Fibroblast of lung (primary cell): ENCODE measurements around the gene NFKBIB. TPM values are rescaled to one million over a fixed set of nuclear protein-coding genes. Genes with fewer than 3 reads are reported as not detected.

ENCODE experiments used
- DNase-seq, 2 donors: peaks; one replicate each; pipeline versions ENCODE4 v3.0.0 to v3.0.0-alpha.2; 2010; ENCODE audit warnings: low read depth in 2 of 2
- H2AFZ ChIP-seq: 2 replicates; pipeline ENCODE4 v1.5.1; 2012; ENCODE audit warnings: low read length, control low read depth, inconsistent platforms
- H3K27ac ChIP-seq: 2 replicates; pipeline ENCODE4 v1.5.1; 2011; ENCODE audit warnings: low read length, control low read depth; ENCODE audit not compliant: insufficient read depth
- H3K27me3 ChIP-seq: 2 replicates; pipeline ENCODE4 v1.5.1; 2011; ENCODE audit warnings: mild to moderate bottlenecking, low read length; ENCODE audit not compliant: control insufficient read depth, insufficient read depth
- H3K36me3 ChIP-seq: 2 replicates; pipeline ENCODE4 v1.5.1; 2011; ENCODE audit warnings: low read length; ENCODE audit not compliant: control insufficient read depth, insufficient read depth
- H3K4me1 ChIP-seq: 2 replicates; pipeline ENCODE4 v1.5.1; 2011; ENCODE audit warnings: low read length; ENCODE audit not compliant: control insufficient read depth, insufficient read depth; ENCODE audit errors: extremely low read depth
- H3K4me2 ChIP-seq: 2 replicates; pipeline ENCODE4 v1.5.1; 2011; ENCODE audit warnings: low read length, control low read depth; ENCODE audit not compliant: insufficient read depth; ENCODE audit errors: extremely low read depth
- H3K4me3 ChIP-seq, 4 experiments: fragments of 200-600 bp in 1 of 4; sonication (generic) in 1 of 4; replicated peaks in 1 of 4; 2 replicates each; pipeline ENCODE4 v1.5.1; 2011 to 2016; ENCODE audit warnings: low read length in 4 of 4, low read depth in 3 of 4, mild to moderate bottlenecking in 3 of 4, control low read depth in 2 of 4, inconsistent platforms in 1 of 4, mixed read lengths in 1 of 4; ENCODE audit not compliant: insufficient read depth in 1 of 4; ENCODE audit errors: control extremely low read depth in 1 of 4
- H3K79me2 ChIP-seq: 2 replicates; pipeline ENCODE4 v1.5.1; 2012; ENCODE audit warnings: mild to moderate bottlenecking, low read length, inconsistent platforms; ENCODE audit not compliant: control insufficient read depth, insufficient read depth
- H3K9ac ChIP-seq: 2 replicates; pipeline ENCODE4 v1.5.1; 2011; ENCODE audit warnings: mild to moderate bottlenecking, low read length, control low read depth; ENCODE audit not compliant: insufficient read depth
- H3K9me3 ChIP-seq: 2 replicates; pipeline ENCODE4 v1.5.1; 2012; ENCODE audit warnings: low read depth, low read length; ENCODE audit not compliant: control insufficient read depth, insufficient read depth
- H4K20me1 ChIP-seq: 2 replicates; pipeline ENCODE4 v1.5.1; 2011; ENCODE audit warnings: low read length; ENCODE audit not compliant: control insufficient read depth, insufficient read depth; ENCODE audit errors: extremely low read depth
- CTCF ChIP-seq, 2 donors: IDR thresholded peaks in 1 of 2; conservative IDR thresholded peaks in 1 of 2; 1 replicate in 1 of 2; 2 replicates in 1 of 2; pipeline ENCODE4 v1.5.1; 2011 to 2012; ENCODE audit warnings: low read length in 2 of 2, control low read depth in 1 of 2, inconsistent platforms in 1 of 2, low read depth in 1 of 2, mild to moderate bottlenecking in 1 of 2
- EZH2 ChIP-seq: IDR thresholded peaks from 2 replicates; pipeline ENCODE4 v1.5.1; 2012; ENCODE audit warnings: low read length, control low read depth, mild to moderate bottlenecking; ENCODE audit errors: missing control alignments
- polyA plus RNA-seq, 2 donors: library from polyadenylated mRNA; depleted of rRNA in 1 of 2; stranded (reverse) in 1 of 2; unstranded in 1 of 2; fragments of >200 nt; gene quantifications; 2 replicates each; pipeline ENCODE4 v1.2.1, GENCODE V29; 2011 to 2012; ENCODE audit warnings: missing spikeins in 1 of 2
- total RNA-seq: library from RNA; depleted of rRNA; stranded (reverse); fragments of >200 nt; gene quantifications from 2 replicates; pipeline ENCODE4 v1.2.1, GENCODE V29; 2014

The NFKBIB gene
- total and polyA plus RNA-seq, 2 donors (not counting 1 experiment from before 2014, with no cell fraction given), result 8.3 to 10.9 TPM

- TF ChIP-seq CTCF (conservative IDR thresholded peaks at IDR 0.05 in 1 of 2, IDR thresholded peaks at IDR 0.05 in 1 of 2; ENCODE audit: low read depth in 1 of 2, low read length in 2 of 2), result no peak
- no peak for TF ChIP-seq EZH2
- Histone ChIP-seq H3K4me3 (no peak overlapping the region), H3K9me3 (no peaks in the 10 kb centered on the region), H3K27me3 (no peaks in the 10 kb centered on the region), H3K79me2 (no peaks in the 10 kb centered on the region), H3K36me3 (peaks cover 2% of the 10 kb centered on the region), H4K20me1 (no peaks in the 10 kb centered on the region), H3K9ac (no peak overlapping the region), H3K4me1 (no peaks in the 10 kb centered on the region), H3K4me2 (no peak overlapping the region), H2AFZ (no peak overlapping the region), H3K27ac (no peak overlapping the region)
- no peak for DNase-seq
These were observed 20.2 kb downstream of the NFKBIB start for GRCh38 chr19:38919837-38920601.

GRCh38 chr19:38920602-38921419 is 21.0 kb downstream of the NFKBIB start:
- DNase-seq, result no peak
- no peak overlapping the region for H2AFZ ChIP-seq
- no peak overlapping the region for H3K4me3 ChIP-seq
- H3K79me2 ChIP-seq, result no peaks in the 10 kb centered on the region
- H3K4me1 ChIP-seq, result no peaks in the 10 kb centered on the region
- no peak overlapping the region for H3K4me2 ChIP-seq
- no peak for TF ChIP-seq EZH2
- no peak for TF ChIP-seq CTCF (conservative IDR thresholded peaks at IDR 0.05 in 1 of 2, IDR thresholded peaks at IDR 0.05 in 1 of 2; ENCODE audit: low read depth in 1 of 2, low read length in 2 of 2)
- no peaks in the 10 kb centered on the region for H3K9me3 ChIP-seq
- no peak overlapping the region for H3K9ac ChIP-seq
- H3K36me3 ChIP-seq, result peaks cover 2% of the 10 kb centered on the region
- H4K20me1 ChIP-seq, result no peaks in the 10 kb centered on the region
- H3K27me3 ChIP-seq, result no peaks in the 10 kb centered on the region
- no peak overlapping the region for H3K27ac ChIP-seq
